ENCODE data around the gene LUC7L.
"Not testable (repeated sequence)": the region's sequence is repeated elsewhere in the genome, so short reads cannot be mapped to it uniquely, and the experiment has no call there.

The LUC7L gene

GRCh38 chr16:261031-261691 lies 31.9 kb upstream of the LUC7L start:
- Histone ChIP-seq H3K9me3 (ENCODE audit: control insufficient read depth, insufficient read depth, low read length) (no peaks in the 10 kb centered on the region), H3K4me3 (ENCODE audit: low read depth, low read length) (no peak overlapping the region), H3K27ac (ENCODE audit: low read depth, low read length) (no peak overlapping the region), H3K27me3 (ENCODE audit: control insufficient read depth, insufficient read depth, low read length) (no peaks in the 10 kb centered on the region), H3K4me1 (ENCODE audit: control insufficient read depth, insufficient read depth, low read length) (no peaks in the 10 kb centered on the region), H3K9ac (ENCODE audit: low read depth, low read length) (no peak overlapping the region), H3K36me3 (ENCODE audit: control insufficient read depth, insufficient read depth, low read length) (peaks cover 41% of the 10 kb centered on the region)

GRCh38 chr16:260326-260725 lies 31.1 kb upstream of the LUC7L start:
- Histone ChIP-seq H3K9me3 (ENCODE audit: control insufficient read depth, insufficient read depth, low read length) (no peaks in the 10 kb centered on the region), H3K36me3 (ENCODE audit: control insufficient read depth, insufficient read depth, low read length) (peaks cover 48% of the 10 kb centered on the region), H3K9ac (ENCODE audit: low read depth, low read length) (no peak overlapping the region), H3K4me1 (ENCODE audit: control insufficient read depth, insufficient read depth, low read length) (no peaks in the 10 kb centered on the region), H3K27me3 (ENCODE audit: control insufficient read depth, insufficient read depth, low read length) (no peaks in the 10 kb centered on the region), H3K4me3 (ENCODE audit: low read depth, low read length) (no peak overlapping the region), H3K27ac (ENCODE audit: low read depth, low read length) (no peak overlapping the region)

GRCh38 chr16:259814-260253 lies 30.6 kb upstream of the LUC7L start:
- no peaks in the 10 kb centered on the region for H3K4me1 ChIP-seq (ENCODE audit: control insufficient read depth, insufficient read depth, low read length)
- H3K9ac ChIP-seq (ENCODE audit: low read depth, low read length) = no peak overlapping the region
- H3K27ac ChIP-seq (ENCODE audit: low read depth, low read length) = no peak overlapping the region
- no peaks in the 10 kb centered on the region for H3K9me3 ChIP-seq (ENCODE audit: control insufficient read depth, insufficient read depth, low read length)
- H3K27me3 ChIP-seq (ENCODE audit: control insufficient read depth, insufficient read depth, low read length) = no peaks in the 10 kb centered on the region
- no peak overlapping the region for H3K4me3 ChIP-seq (ENCODE audit: low read depth, low read length)
- H3K36me3 ChIP-seq (ENCODE audit: control insufficient read depth, insufficient read depth, low read length) = peaks cover 50% of the 10 kb centered on the region

GRCh38 chr16:259226-259625 lies 30.0 kb upstream of the LUC7L start:
- Histone ChIP-seq H3K4me3 (ENCODE audit: low read depth, low read length) (no peak overlapping the region), H3K4me1 (ENCODE audit: control insufficient read depth, insufficient read depth, low read length) (no peaks in the 10 kb centered on the region), H3K27me3 (ENCODE audit: control insufficient read depth, insufficient read depth, low read length) (no peaks in the 10 kb centered on the region), H3K27ac (ENCODE audit: low read depth, low read length) (no peak overlapping the region), H3K9ac (ENCODE audit: low read depth, low read length) (no peak overlapping the region), H3K9me3 (ENCODE audit: control insufficient read depth, insufficient read depth, low read length) (no peaks in the 10 kb centered on the region), H3K36me3 (ENCODE audit: control insufficient read depth, insufficient read depth, low read length) (peaks cover 53% of the 10 kb centered on the region)

GRCh38 chr16:258091-258490 lies 28.8 kb upstream of the LUC7L start:
- not testable (repeated sequence) for H3K27ac ChIP-seq (ENCODE audit: low read depth, low read length); H3K9ac ChIP-seq (ENCODE audit: low read depth, low read length); H3K9me3 ChIP-seq (ENCODE audit: control insufficient read depth, insufficient read depth, low read length); H3K4me1 ChIP-seq (ENCODE audit: control insufficient read depth, insufficient read depth, low read length); H3K27me3 ChIP-seq (ENCODE audit: control insufficient read depth, insufficient read depth, low read length); H3K4me3 ChIP-seq (ENCODE audit: low read depth, low read length)
- H3K36me3 ChIP-seq (ENCODE audit: control insufficient read depth, insufficient read depth, low read length) = peaks cover 62% of the 10 kb centered on the region

GRCh38 chr16:255183-255582 lies 25.9 kb upstream of the LUC7L start:
- Histone ChIP-seq H3K9ac (ENCODE audit: low read depth, low read length) (no peak overlapping the region), H3K9me3 (ENCODE audit: control insufficient read depth, insufficient read depth, low read length) (no peaks in the 10 kb centered on the region), H3K4me1 (ENCODE audit: control insufficient read depth, insufficient read depth, low read length) (no peaks in the 10 kb centered on the region), H3K36me3 (ENCODE audit: control insufficient read depth, insufficient read depth, low read length) (peaks cover 48% of the 10 kb centered on the region), H3K27ac (ENCODE audit: low read depth, low read length) (no peak overlapping the region), H3K27me3 (ENCODE audit: control insufficient read depth, insufficient read depth, low read length) (no peaks in the 10 kb centered on the region), H3K4me3 (ENCODE audit: low read depth, low read length) (no peak overlapping the region)

- H3K27me3 ChIP-seq (ENCODE audit: control insufficient read depth, insufficient read depth, low read length) = no peaks in the 10 kb centered on the region
- H3K9me3 ChIP-seq (ENCODE audit: control insufficient read depth, insufficient read depth, low read length) = no peaks in the 10 kb centered on the region
- no peak overlapping the region for H3K4me3 ChIP-seq (ENCODE audit: low read depth, low read length)
- H3K27ac ChIP-seq (ENCODE audit: low read depth, low read length) = no peak overlapping the region
- peaks cover 43% of the 10 kb centered on the region for H3K36me3 ChIP-seq (ENCODE audit: control insufficient read depth, insufficient read depth, low read length)
- no peak overlapping the region for H3K9ac ChIP-seq (ENCODE audit: low read depth, low read length)
- H3K4me1 ChIP-seq (ENCODE audit: control insufficient read depth, insufficient read depth, low read length) = no peaks in the 10 kb centered on the region
Observed at GRCh38 chr16:254461-254860, 25.2 kb upstream of the LUC7L start.

GRCh38 chr16:253833-254232 lies 24.6 kb upstream of the LUC7L start:
- Histone ChIP-seq H3K4me3 (ENCODE audit: low read depth, low read length) (no peak overlapping the region), H3K4me1 (ENCODE audit: control insufficient read depth, insufficient read depth, low read length) (no peaks in the 10 kb centered on the region), H3K36me3 (ENCODE audit: control insufficient read depth, insufficient read depth, low read length) (peaks cover 36% of the 10 kb centered on the region), H3K27ac (ENCODE audit: low read depth, low read length) (no peak overlapping the region), H3K27me3 (ENCODE audit: control insufficient read depth, insufficient read depth, low read length) (no peaks in the 10 kb centered on the region), H3K9ac (ENCODE audit: low read depth, low read length) (no peak overlapping the region), H3K9me3 (ENCODE audit: control insufficient read depth, insufficient read depth, low read length) (no peaks in the 10 kb centered on the region)

GRCh38 chr16:252366-253337 lies 23.4 kb upstream of the LUC7L start:
- Histone ChIP-seq H3K27ac (ENCODE audit: low read depth, low read length) (no peak overlapping the region), H3K4me3 (ENCODE audit: low read depth, low read length) (no peak overlapping the region), H3K9me3 (ENCODE audit: control insufficient read depth, insufficient read depth, low read length) (no peaks in the 10 kb centered on the region), H3K36me3 (ENCODE audit: control insufficient read depth, insufficient read depth, low read length) (peaks cover 36% of the 10 kb centered on the region), H3K9ac (ENCODE audit: low read depth, low read length) (no peak overlapping the region), H3K4me1 (ENCODE audit: control insufficient read depth, insufficient read depth, low read length) (no peaks in the 10 kb centered on the region), H3K27me3 (ENCODE audit: control insufficient read depth, insufficient read depth, low read length) (no peaks in the 10 kb centered on the region)

- H3K27ac ChIP-seq (ENCODE audit: low read depth, low read length) = no peak overlapping the region
Observed at GRCh38 chr16:249431-249830, 20.2 kb upstream of the LUC7L start.

GRCh38 chr16:247027-247426 lies 17.8 kb upstream of the LUC7L start:
- Histone ChIP-seq H3K27ac (ENCODE audit: low read depth, low read length) (no peak overlapping the region), H3K9ac (ENCODE audit: low read depth, low read length) (no peak overlapping the region), H3K9me3 (ENCODE audit: control insufficient read depth, insufficient read depth, low read length) (no peaks in the 10 kb centered on the region), H3K4me1 (ENCODE audit: control insufficient read depth, insufficient read depth, low read length) (no peaks in the 10 kb centered on the region), H3K27me3 (ENCODE audit: control insufficient read depth, insufficient read depth, low read length) (no peaks in the 10 kb centered on the region), H3K36me3 (ENCODE audit: control insufficient read depth, insufficient read depth, low read length) (peaks cover 5% of the 10 kb centered on the region), H3K4me3 (ENCODE audit: low read depth, low read length) (no peak overlapping the region)

More at GRCh38 chr16:249431-249830, 20.2 kb upstream of the LUC7L start:
- Histone ChIP-seq H3K36me3 (ENCODE audit: control insufficient read depth, insufficient read depth, low read length) (peaks cover 19% of the 10 kb centered on the region), H3K9me3 (ENCODE audit: control insufficient read depth, insufficient read depth, low read length) (no peaks in the 10 kb centered on the region), H3K27me3 (ENCODE audit: control insufficient read depth, insufficient read depth, low read length) (no peaks in the 10 kb centered on the region), H3K4me1 (ENCODE audit: control insufficient read depth, insufficient read depth, low read length) (no peaks in the 10 kb centered on the region), H3K4me3 (ENCODE audit: low read depth, low read length) (no peak overlapping the region), H3K9ac (ENCODE audit: low read depth, low read length) (no peak overlapping the region)
